HFF-Myc (cell line): ENCODE results near the gene SNX19.

Experiments used
- DNase-seq: peaks from one replicate; pipeline ENCODE4 v3.0.0-alpha.2; 2011; ENCODE audit warnings: low read depth; ENCODE audit errors: extremely low read depth
- H3K4me3 ChIP-seq: replicated peaks from 2 replicates; pipeline ENCODE4 v1.5.1; 2011; ENCODE audit warnings: low read depth, mild to moderate bottlenecking, control low read depth, low read length
- CTCF ChIP-seq: IDR thresholded peaks from 2 replicates; pipeline ENCODE4 v1.5.1; 2012; ENCODE audit warnings: mild to moderate bottlenecking, low read depth, low read length, control low read depth; ENCODE audit errors: missing control alignments

The SNX19 gene

DNA sequence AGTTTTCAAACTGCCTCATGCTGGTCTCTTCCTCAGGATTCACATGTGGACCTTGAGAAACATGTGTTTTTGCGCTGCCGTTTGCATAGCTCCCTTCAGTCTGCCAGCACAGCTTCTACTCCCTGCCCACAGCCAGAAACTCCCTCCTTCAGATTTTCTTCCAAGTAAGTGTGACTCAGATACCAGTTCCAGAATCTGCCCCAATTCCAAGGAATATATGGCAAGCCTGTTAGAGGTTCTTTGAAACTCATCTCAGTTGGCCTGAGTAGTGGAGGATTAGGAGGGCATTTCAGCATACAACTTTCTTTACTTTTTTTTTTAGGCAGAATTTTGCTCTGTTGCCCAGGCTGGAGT lies 67.1 kb downstream of the SNX19 start:
- no peak for TF ChIP-seq CTCF
- H3K4me3 ChIP-seq: no peak overlapping the region
- peak; percentile 56 for DNase-seq

DNA sequence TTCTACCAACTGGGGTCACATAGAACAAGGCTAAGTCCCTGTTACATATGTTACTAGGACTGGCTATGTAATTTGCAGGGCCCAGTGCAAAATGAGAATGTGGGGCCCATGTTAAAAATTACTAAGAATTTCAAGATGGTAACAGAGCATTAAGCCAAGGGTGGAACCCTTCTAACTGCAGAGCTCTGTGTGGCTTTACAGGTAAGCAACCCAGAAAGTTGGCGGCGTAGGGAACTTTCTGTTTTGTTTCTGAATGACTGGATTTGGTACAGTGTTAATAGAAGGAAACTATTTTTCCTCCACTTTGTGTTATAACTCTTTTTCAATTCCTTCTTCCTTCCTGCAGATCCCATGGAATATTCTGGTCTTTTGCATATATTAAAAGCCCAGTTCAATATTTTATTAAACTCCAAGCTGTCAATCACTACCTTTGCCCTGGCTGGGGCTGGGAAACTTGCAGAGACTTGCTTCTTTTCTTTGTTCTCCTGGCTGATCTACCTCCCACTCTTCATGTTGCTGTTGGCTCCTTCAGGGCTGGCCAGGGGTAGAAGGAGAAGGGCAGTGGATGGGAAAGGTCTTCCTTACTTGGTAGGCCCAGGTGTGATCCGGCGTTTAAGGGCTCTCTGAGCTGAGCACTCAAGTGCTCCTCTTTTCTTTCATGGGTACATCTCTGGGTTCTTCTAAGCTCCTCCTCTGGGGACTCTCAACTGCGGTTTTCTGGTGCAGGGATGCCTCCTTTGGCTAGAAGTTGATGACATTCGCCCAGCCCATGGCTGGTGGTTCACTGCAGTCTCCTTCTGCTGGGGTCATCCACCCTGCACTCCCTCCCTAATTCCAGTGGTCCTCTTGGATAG lies 67.7 kb downstream of the SNX19 start:
- no peak overlapping the region for H3K4me3 ChIP-seq
- no peak for DNase-seq
- TF ChIP-seq CTCF: no peak

DNA sequence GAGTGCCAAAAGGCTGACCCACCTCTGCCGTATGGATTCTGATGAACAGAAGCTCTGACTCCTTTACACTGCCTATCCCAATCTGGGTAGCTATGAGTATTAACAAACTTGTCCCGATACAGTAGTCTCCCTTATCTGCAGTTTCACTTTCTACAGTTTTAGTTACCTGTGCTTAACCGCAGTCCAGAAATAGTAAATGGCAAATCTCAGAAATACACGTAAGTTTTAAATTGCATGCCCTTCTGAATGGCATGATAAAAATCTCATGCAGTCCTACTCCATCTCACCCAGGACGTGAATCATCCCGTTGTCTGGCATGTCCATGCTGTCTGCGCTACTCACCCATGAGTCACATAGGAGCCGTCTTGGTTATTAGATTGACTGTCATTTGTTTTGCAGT lies 68.8 kb downstream of the SNX19 start:
- TF ChIP-seq CTCF: no peak
- no peak for DNase-seq
- H3K4me3 ChIP-seq: no peak overlapping the region

DNA sequence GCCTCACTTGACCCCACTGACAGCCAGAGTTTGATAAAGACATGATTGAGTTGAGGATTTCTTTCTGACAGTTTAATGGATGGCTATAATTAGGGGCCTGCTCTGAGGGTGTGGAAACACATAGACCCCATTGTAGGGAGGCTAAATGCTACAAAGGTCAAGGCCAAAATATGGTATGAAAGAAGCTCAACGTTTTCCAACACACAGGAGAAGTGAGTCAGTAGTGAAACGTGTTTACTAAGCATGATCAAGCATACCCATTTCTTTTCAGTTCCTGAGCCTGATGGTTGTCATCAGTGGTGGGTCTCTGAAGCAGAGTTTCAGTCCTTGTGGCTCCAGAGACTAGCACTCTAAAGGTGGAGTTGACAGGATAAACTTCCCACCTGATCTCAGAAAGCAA lies 69.7 kb downstream of the SNX19 start:
- no peak overlapping the region for H3K4me3 ChIP-seq
- no peak for DNase-seq
- no peak for TF ChIP-seq CTCF

GRCh38 chr11:130842001-130842400 lies 74.3 kb downstream of the SNX19 start:
- TF ChIP-seq CTCF: no peak
- H3K4me3 ChIP-seq: no peak overlapping the region
- DNase-seq: no peak

DNA sequence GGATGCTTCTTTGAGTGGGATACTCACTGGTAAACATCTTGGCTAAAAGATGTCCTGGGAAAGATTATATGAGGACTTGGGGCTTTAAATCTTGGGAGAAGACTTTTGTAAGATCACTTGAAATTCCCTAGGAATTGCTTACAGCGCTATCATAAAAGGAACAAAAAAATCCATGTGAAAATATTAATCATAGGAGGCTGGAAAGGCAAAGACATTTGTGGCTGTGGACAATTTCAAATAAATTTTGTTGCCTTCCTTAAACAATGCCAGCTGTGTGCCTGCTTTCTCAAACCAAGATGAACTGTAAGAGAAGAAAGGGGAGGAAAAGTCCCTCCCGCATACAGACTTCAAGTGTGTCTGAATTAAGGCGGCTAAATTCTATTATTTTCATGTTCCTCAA lies 75.6 kb downstream of the SNX19 start:
- DNase-seq: no peak
- TF ChIP-seq CTCF: no peak
- no peak overlapping the region for H3K4me3 ChIP-seq
